Measurements from ENCODE around the gene SPRYD4.

DNA sequence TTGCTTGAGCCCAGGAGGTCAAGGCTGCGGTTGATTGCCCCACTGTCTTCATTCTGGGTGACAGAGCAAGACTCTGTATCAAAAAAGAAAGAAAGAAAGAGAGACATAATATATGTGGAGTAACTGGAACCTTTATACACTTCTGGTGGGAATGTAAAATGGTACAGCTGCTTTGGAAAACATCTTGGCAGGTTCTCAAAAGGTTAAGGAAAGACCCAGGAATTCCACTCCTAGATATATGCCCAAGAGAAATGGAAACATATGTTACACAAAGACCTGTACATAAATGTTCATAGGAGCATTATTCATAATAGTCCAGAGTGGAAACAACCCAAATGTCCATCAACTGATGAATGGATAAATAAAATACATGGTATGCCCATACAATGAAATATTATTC is 60.5 kb downstream of the SPRYD4 start:
- no peak for TF ChIP-seq CTCF (IDR thresholded peaks at IDR 0.05; ENCODE audit: low read length)
- no peak for TF ChIP-seq EZH2phosphoT487 (IDR thresholded peaks at IDR 0.05; ENCODE audit: low read length)
- TF ChIP-seq EZH2 (optimal IDR thresholded peaks at IDR 0.05; ENCODE audit: low read depth, low read length), result no peak
